Erythroblast (primary cell): ENCODE measurements around the gene CHD9.
A peak's percentile ranks its signal among the peaks of the same experiment; 100 is the strongest.

Experiments used
- DNase-seq, 2 experiments: peaks; one replicate each; lab custom pipeline; 2025; lab: John Stamatoyannopoulos, UW
- GATA1 ChIP-seq: IDR thresholded peaks from 2 replicates; pipeline ENCODE4 v1.6.1; 2011; ENCODE audit warnings: low read depth, mild to moderate bottlenecking, control low read depth, low read length, moderate library complexity
- POLR2A ChIP-seq: IDR thresholded peaks from 2 replicates; pipeline ENCODE4 v1.6.1; 2011; ENCODE audit warnings: mild to moderate bottlenecking, low read length

The CHD9 gene

GRCh38 chr16:53090286-53090590, 35.4 kb downstream of the CHD9 start:
- DNase-seq = no peak
- TF ChIP-seq POLR2A = no peak
- TF ChIP-seq GATA1 = no peak

- DNase-seq = no peak
- TF ChIP-seq POLR2A = no peak
- no peak for TF ChIP-seq GATA1
These were observed 36.0 kb downstream of the CHD9 start for GRCh38 chr16:53090591-53091411.

DNA sequence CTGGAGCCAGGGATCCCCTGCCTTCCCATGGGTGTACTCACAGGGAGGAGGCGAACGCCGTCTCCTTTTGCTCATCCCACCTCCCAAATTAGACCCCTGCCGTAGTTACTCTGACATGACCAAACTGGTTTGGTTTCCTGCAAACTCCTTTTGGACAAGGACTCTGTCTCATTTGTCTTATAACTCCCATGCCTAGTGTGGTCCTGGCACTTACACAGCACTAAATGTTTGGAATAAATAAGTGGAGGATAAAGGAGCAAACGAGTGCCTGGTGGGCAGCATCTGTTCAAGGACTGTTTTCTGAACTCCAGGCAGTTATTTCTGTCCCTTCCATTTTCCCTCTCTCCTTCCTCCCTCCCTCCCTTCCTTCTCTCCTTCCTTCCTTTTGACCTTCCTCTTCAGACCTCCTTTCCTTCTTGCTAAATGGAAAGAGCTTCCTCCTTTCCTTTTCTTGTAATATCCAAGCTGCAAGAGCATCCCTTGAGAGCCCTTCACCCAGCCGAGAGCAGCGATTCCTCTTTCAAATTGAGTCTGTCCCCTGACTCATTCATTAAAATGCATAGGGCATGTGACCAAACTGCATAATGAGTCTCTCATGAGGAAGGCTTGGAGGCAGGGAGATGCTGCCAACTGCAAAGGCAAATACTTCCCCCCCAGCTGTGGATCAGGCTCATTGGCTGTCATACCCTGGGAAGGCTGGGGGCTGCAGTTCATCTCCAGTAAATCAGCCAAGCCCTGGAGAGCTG, 36.8 kb downstream of the CHD9 start:
- DNase-seq = no peak
- no peak for TF ChIP-seq GATA1
- TF ChIP-seq POLR2A = no peak

DNA sequence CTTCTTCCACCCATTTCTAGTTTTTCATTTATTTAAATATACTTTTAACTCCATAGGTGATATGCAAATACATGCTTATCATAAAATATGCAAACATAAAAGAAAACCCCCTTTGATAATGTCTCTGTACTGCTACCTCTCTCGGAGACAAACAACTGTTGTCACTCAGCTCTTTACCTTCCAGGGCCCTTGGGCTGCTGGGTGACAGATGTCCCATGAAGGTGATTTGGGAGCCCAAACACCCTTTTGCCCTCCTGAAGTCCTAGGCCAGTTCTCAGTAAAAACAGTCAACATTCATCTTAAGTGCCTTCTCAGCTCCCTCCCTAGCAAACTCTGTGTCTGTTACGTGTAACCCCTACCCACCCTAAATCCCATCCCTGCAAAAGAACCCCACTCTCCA, 37.5 kb downstream of the CHD9 start:
- no peak for DNase-seq
- TF ChIP-seq POLR2A = no peak
- TF ChIP-seq GATA1 = no peak

DNA sequence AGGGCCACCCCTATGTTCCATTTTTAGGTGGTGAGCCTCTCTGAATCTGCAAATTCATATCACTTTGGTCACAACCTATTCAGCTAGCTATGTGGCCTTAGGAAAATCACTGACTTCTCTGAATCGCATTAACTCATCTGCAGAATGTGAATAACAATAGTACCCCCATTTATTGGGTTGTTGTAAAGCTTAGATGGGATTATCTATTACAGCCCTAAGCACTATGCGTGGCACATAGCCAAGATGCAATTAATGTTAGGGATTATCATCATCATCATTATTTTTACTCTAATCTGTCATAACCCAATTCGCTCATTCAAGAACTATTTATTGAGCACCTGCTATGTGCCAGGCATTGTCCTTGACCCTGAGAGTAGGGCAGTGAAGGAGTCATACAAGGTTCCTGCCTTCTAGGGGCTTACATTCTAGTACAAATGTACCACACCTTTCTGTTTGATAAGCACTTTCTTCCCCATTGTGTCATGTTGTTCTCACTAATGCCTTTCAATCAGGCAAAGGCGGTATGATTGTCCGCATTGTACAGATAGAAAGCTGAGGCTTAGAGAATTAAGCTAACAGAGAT, 38.5 kb downstream of the CHD9 start:
- TF ChIP-seq GATA1 (no peak), POLR2A (no peak)
- no peak for DNase-seq

DNA sequence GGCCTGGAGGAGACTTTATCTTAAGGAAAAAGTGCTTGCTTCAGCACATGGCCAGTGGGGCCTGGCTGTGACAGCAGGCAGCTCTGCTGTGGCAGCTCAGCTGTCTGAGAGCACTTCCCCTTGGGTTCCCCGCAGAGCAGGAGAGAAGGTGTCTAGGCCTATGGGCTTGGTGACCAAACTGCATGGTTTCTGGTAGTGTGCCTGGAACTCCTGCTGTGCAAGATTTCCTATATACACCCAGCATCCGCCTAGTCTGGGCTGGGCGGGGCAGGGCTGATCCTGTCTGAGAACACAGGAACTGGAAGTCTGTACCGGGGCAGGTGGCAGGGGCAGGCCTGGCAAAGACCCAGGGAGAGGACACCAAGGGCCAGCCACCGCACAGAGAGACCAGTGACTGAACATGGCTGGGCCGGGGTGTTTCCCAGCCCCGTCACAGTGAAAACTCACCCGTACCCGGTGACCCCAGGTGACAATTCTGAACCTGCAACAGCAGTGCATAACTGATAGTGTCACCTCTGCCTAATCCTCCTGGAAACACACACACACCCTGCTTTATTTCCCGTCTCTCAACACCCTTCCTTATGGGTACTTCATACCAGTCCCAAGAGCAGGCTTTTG, 39.3 kb downstream of the CHD9 start:
- DNase-seq = peak; percentile 26 to 48

GRCh38 chr16:53097190-53097589, 42.4 kb downstream of the CHD9 start:
- DNase-seq = no peak
- no peak for TF ChIP-seq GATA1
- no peak for TF ChIP-seq POLR2A

More for the DNA sequence above, 39.3 kb downstream of the CHD9 start:
- no peak for TF ChIP-seq POLR2A
- no peak for TF ChIP-seq GATA1

DNA sequence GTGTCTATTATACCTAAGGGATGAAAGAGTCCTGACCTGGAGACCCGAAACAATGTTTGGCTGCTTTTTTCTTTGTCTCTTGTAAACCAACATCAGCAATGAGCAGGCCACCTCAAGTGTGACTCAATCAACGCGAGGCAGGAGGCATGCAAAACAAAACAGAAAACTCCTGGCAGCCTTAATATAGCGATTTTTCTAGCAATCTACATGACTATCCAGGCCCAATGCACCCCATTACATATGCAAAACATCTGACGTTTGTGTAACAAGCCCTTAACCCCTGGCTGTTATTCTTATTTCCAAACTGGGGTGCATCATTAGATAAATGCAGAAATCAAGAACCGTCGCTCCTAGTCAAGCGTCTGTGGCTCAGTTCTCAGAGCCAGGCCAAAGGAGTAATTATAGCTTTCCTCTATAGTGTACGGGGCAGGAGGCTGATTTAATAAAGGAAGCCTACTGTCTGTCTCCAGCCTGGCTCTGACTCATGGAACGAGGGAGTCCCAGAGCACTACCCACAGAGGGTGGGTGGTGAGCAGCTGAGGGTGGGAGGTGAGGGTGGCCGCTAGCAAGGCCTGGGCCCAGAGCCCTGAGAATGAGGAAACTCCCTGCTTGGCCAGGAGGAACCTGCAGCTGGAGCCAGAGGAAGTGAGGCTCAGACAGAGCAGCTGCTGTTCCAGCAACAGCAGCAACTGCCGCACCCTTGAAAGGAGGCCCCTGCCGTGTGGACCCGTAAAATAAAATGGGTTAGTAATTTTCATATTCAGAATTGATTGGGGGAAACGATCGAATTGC, 43.9 kb downstream of the CHD9 start:
- DNase-seq = peak; percentile 57 to 61
- no peak for TF ChIP-seq GATA1
- TF ChIP-seq POLR2A = no peak

DNA sequence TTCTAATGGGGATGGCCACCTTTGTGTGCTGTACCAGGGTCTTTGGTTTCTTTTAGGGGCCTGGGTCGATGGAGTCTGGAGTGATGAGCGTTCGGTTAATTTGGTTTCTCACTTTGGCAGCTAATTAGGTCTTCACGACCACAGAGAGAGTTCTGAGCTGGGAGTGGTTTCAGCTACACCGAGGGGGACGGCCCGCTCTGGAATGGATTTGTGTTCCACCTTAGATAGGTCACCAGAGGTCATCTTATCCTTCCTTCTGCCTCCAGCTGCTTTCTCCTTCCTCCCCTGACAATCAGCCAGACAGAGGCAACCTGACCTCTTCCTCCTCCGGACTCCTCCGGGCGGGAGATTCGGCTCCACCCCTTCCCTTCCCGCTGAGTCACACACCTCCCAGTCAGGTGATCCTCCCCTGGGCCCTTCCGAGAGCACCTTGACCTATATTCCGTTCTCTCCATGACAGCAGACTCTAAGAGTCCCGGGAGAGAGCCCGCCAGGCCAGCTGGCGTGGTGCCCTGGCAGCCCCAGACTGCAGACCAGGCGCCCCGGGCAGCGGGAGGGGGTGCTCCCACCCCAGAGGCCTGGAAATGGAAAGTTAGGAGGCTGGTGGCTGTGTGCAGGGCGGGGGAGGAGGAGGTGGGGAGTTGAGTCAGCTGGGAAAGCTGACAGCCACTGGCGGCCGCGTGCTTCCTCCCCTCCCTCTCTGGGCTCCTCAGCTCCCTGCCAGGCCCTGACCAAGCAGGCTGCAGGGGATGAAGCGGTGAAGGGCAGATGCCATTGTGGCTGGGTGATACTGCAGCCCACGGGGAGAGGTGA, 44.7 kb downstream of the CHD9 start:
- DNase-seq = peak; percentile 78 to 82
- peak; percentile 50 for TF ChIP-seq POLR2A
- no peak for TF ChIP-seq GATA1

- no peak for DNase-seq
- TF ChIP-seq POLR2A (no peak), GATA1 (no peak)
These were observed 45.4 kb downstream of the CHD9 start for GRCh38 chr16:53100131-53100748.

DNA sequence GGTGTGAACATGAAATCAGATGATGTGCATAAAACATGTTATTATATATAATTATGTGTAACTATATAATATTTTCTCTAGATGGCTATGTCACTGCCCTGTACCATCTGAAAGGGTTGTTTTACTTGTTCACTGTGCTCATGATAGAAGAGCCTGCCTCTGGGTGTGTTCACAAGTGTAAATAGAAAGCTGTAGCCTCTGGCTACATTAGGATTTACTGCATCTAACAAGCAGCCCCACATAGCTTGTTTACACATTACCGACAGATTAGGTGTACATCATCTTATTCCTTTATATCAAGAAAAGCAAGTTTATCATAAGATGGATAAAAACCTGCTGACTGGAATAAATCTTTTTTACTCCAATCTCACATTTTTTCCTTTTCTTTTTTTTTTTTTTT, 46.1 kb downstream of the CHD9 start:
- DNase-seq = no peak
- TF ChIP-seq GATA1 = no peak
- TF ChIP-seq POLR2A = no peak

DNA sequence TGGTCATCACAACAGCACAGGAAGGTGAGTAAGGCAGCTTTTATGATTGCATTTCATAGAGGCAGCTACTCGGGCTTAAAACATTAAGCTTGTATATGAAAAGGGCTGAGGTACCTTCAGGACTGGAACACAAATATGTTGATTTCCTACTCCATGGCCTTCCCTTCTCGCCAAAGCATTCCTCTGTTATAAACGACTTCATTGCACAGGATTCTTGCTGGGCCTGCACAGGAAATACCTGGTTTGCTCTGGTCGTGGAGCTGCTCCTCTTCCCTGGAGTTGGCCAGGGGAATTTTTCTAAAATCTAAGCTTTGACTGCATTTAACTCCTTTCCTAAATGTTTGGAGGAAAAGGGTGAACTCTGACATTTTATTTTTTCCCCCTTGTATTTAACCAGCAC, 49.0 kb downstream of the CHD9 start:
- no peak for TF ChIP-seq GATA1
- DNase-seq = no peak
